H1 (cell line): ENCODE measurements around the gene DMC1. TPM values are rescaled to one million over a fixed set of nuclear protein-coding genes. Genes with fewer than 3 reads are reported as not detected.
A peak's percentile ranks its signal among the peaks of the same experiment; 100 is the strongest.

Experiments
- CTCF ChIA-PET: fragments of 300-600 bp; sonication (Branson Sonifier 250); formaldehyde crosslinking; loops from one replicate; lab custom pipeline; 2021; ENCODE audit not compliant: partially characterized antibody; lab: Charles Lee
- POLR2A ChIA-PET: fragments of 300-600 bp; sonication (Branson Sonifier 250); formaldehyde crosslinking; loops from one replicate; lab custom pipeline; 2021; ENCODE audit warnings: inconsistent platforms; ENCODE audit not compliant: partially characterized antibody; lab: Charles Lee
- DNase-seq, 2 experiments: peaks; one replicate each; pipeline versions ENCODE4 v3.0.0 to v3.0.0-alpha.2; 2010 to 2022; ENCODE audit warnings: low spot score in 2 of 2, low read depth in 1 of 2, mixed read lengths in 1 of 2
- FAIRE-seq: peaks from 2 replicates; lab custom pipeline; 2011; peaks lifted over from hg19 to GRCh38; lab: Jason Lieb, UNC
- H2AFZ ChIP-seq: 2 replicates; pipeline ENCODE4 v1.8.1; 2012; ENCODE audit warnings: low read length, inconsistent platforms
- H2AK5ac ChIP-seq: 2 replicates; pipeline ENCODE4 v1.6.1; 2013; ENCODE audit warnings: low read depth, low read length
- H2BK120ac ChIP-seq: replicated peaks from 2 replicates; pipeline ENCODE3; 2013; ENCODE audit warnings: low read depth, low read length, inconsistent platforms
- H2BK12ac ChIP-seq: 2 replicates; pipeline ENCODE4 v1.6.1; 2013; ENCODE audit warnings: low read depth, low read length
- H2BK15ac ChIP-seq: 2 replicates; pipeline ENCODE4 v1.6.1; 2013; ENCODE audit warnings: low read length
- H2BK20ac ChIP-seq: 2 replicates; pipeline ENCODE4 v1.6.1; 2013; ENCODE audit warnings: low read length
- H2BK5ac ChIP-seq: 2 replicates; pipeline ENCODE4 v1.6.1; 2013; ENCODE audit warnings: low read depth, low read length
- H3K14ac ChIP-seq: 2 replicates; pipeline ENCODE4 v1.6.1; 2013; ENCODE audit warnings: inconsistent platforms; ENCODE audit not compliant: insufficient read length
- H3K18ac ChIP-seq: 2 replicates; pipeline ENCODE4 v1.6.1; 2013; ENCODE audit warnings: low read length; ENCODE audit errors: extremely low read depth
- H3K23ac ChIP-seq: 2 replicates; pipeline ENCODE4 v1.6.1; 2013; ENCODE audit warnings: inconsistent platforms; ENCODE audit not compliant: insufficient read length
- H3K23me2 ChIP-seq: 2 replicates; pipeline ENCODE4 v1.6.1; 2013; ENCODE audit warnings: low read depth, low read length
- H3K27ac ChIP-seq: 2 replicates; pipeline ENCODE4 v1.6.1; 2011; ENCODE audit warnings: low read depth, low read length, inconsistent platforms
- H3K27me3 ChIP-seq, 4 experiments: replicated peaks in 1 of 4; 1 replicate in 1 of 4; 2 replicates in 3 of 4; pipeline versions ENCODE4 v1.6.1 to v1.8.1; 2011 to 2013; ENCODE audit warnings: low read length in 3 of 4, mild to moderate bottlenecking in 3 of 4, inconsistent platforms in 2 of 4, mixed read lengths in 2 of 4, moderate library complexity in 1 of 4; ENCODE audit not compliant: control insufficient read depth in 3 of 4, insufficient read depth in 3 of 4; ENCODE audit errors: extremely low read depth in 1 of 4
- H3K36me3 ChIP-seq, 4 experiments: 2 replicates each; pipeline versions ENCODE4 v1.6.1 to v1.8.1; 2011 to 2013; ENCODE audit warnings: mild to moderate bottlenecking in 4 of 4, low read length in 3 of 4, moderate library complexity in 2 of 4, control low read depth in 1 of 4, inconsistent platforms in 1 of 4; ENCODE audit not compliant: insufficient read depth in 4 of 4, control insufficient read depth in 2 of 4
- H3K4ac ChIP-seq: replicated peaks from 2 replicates; pipeline ENCODE3; 2013; ENCODE audit warnings: low read length, low read depth, mixed read lengths, inconsistent platforms; ENCODE audit not compliant: insufficient read length
- H3K4me1 ChIP-seq, 4 experiments: replicated peaks in 1 of 4; 1 replicate in 1 of 4; 2 replicates in 3 of 4; pipeline versions ENCODE4 v1.6.1 to v1.8.1; 2011 to 2013; ENCODE audit warnings: low read length in 3 of 4, inconsistent platforms in 2 of 4, mixed read lengths in 1 of 4; ENCODE audit not compliant: insufficient read depth in 4 of 4, control insufficient read depth in 3 of 4
- H3K4me2 ChIP-seq, 2 experiments: 2 replicates each; pipeline versions ENCODE4 v1.6.1 to v1.8.1; 2011 to 2013; ENCODE audit warnings: low read depth in 2 of 2, low read length in 2 of 2, control low read depth in 1 of 2, inconsistent platforms in 1 of 2, mild to moderate bottlenecking in 1 of 2; ENCODE audit not compliant: insufficient read depth in 1 of 2
- H3K4me3 ChIP-seq, 4 experiments: fragments of 200-600, 300-600 bp in 1 of 4; sonication (generic), shearing (Covaris generic), sonication (Bioruptor Twin) in 1 of 4; 2 replicates each; pipeline versions ENCODE4 v1.5.1 to v1.8.1; 2011 to 2016; ENCODE audit warnings: low read length in 4 of 4, low read depth in 3 of 4, control low read depth in 2 of 4, inconsistent platforms in 2 of 4, mild to moderate bottlenecking in 2 of 4, mixed read lengths in 1 of 4, moderate library complexity in 1 of 4; ENCODE audit not compliant: insufficient read depth in 2 of 4; ENCODE audit errors: extremely low read depth in 1 of 4
- H3K56ac ChIP-seq: replicated peaks from 2 replicates; pipeline ENCODE3; 2013; ENCODE audit warnings: low read depth, mild to moderate bottlenecking, mixed read lengths, low read length, inconsistent platforms; ENCODE audit not compliant: insufficient read length
- H3K79me1 ChIP-seq: 2 replicates; pipeline ENCODE4 v1.6.1; 2013; ENCODE audit warnings: low read depth, low read length, control low read depth
- H3K79me2 ChIP-seq, 2 experiments: 2 replicates each; pipeline versions ENCODE4 v1.6.1 to v1.8.1; 2012 to 2013; ENCODE audit warnings: low read length in 2 of 2, mild to moderate bottlenecking in 2 of 2, inconsistent platforms in 1 of 2; ENCODE audit not compliant: insufficient read depth in 2 of 2, control insufficient read depth in 1 of 2
- H3K9ac ChIP-seq, 4 experiments: replicated peaks in 1 of 4; 1 replicate in 1 of 4; 2 replicates in 3 of 4; pipeline versions ENCODE4 v1.6.1 to v1.8.1; 2011 to 2013; ENCODE audit warnings: low read depth in 3 of 4, low read length in 3 of 4, control low read depth in 2 of 4, mild to moderate bottlenecking in 2 of 4, moderate library complexity in 2 of 4, inconsistent platforms in 1 of 4; ENCODE audit errors: extremely low read depth in 1 of 4
- H3K9me3 ChIP-seq, 2 experiments: 2 replicates each; pipeline versions ENCODE4 v1.6.1 to v1.8.1; 2012 to 2013; ENCODE audit warnings: mild to moderate bottlenecking in 2 of 2, moderate library complexity in 2 of 2, control low read depth in 1 of 2, inconsistent platforms in 1 of 2, low read depth in 1 of 2, low read length in 1 of 2, mixed read lengths in 1 of 2; ENCODE audit not compliant: insufficient read depth in 2 of 2
- H4K20me1 ChIP-seq, 2 experiments: replicated peaks in 1 of 2; 2 replicates each; pipeline versions ENCODE3 to v1.8.1; 2011 to 2013; ENCODE audit warnings: inconsistent platforms in 2 of 2, low read length in 2 of 2, mild to moderate bottlenecking in 1 of 2; ENCODE audit not compliant: insufficient read depth in 2 of 2, control insufficient read depth in 1 of 2
- H4K5ac ChIP-seq: 2 replicates; pipeline ENCODE4 v1.6.1; 2013; ENCODE audit warnings: low read length, low read depth, mixed read lengths, inconsistent platforms; ENCODE audit not compliant: insufficient read length
- H4K8ac ChIP-seq: 2 replicates; pipeline ENCODE4 v1.8.0; 2013; ENCODE audit warnings: mild to moderate bottlenecking, moderate library complexity, low read length, inconsistent platforms; ENCODE audit not compliant: insufficient read depth; ENCODE audit errors: extremely low read depth
- H4K91ac ChIP-seq: replicated peaks from 2 replicates; pipeline ENCODE3; 2013; ENCODE audit warnings: low read length, mixed read lengths, inconsistent platforms; ENCODE audit not compliant: insufficient read length
- NANOG ChIP-seq: IDR thresholded peaks from 2 replicates; pipeline ENCODE4 v1.6.1; 2011; ENCODE audit warnings: low read length, low read depth, mild to moderate bottlenecking, inconsistent platforms; ENCODE audit not compliant: insufficient read depth, poor library complexity, severe bottlenecking
- POLR2A ChIP-seq, 2 experiments: IDR thresholded peaks; 1 replicate in 1 of 2; 2 replicates in 1 of 2; pipeline ENCODE4 v1.6.1; 2011; ENCODE audit warnings: low read depth in 2 of 2, low read length in 2 of 2, mild to moderate bottlenecking in 2 of 2; ENCODE audit errors: control extremely low read depth in 1 of 2
- WGBS, 2 experiments: shearing (Covaris generic) in 1 of 2; methylation state at CpG; one replicate each; pipeline versions ENCODE4 v1.1.6 to v1.1.7; 2013 to 2015; ENCODE audit warnings: low lambda C conversion rate in 2 of 2, mixed read lengths in 2 of 2, inconsistent platforms in 1 of 2, low coverage in 1 of 2, missing lambda C conversion rate in 1 of 2; ENCODE audit not compliant: insufficient replicate concordance in 2 of 2, insufficient coverage in 1 of 2, insufficient read length in 1 of 2; ENCODE audit errors: extremely low coverage in 1 of 2, missing lambda C conversion rate in 1 of 2; 5-methylcytosine and 5-hydroxymethylcytosine counted together
- polyA plus RNA-seq, 7 experiments: library from polyadenylated mRNA; depleted of rRNA in 3 of 7; stranded (reverse) in 5 of 7; unstranded in 2 of 7; fragments of >200 nt in 5 of 7; fragments of 200-250 nt in 2 of 7; gene quantifications; 1 replicate in 5 of 7; 2 replicates in 1 of 7; 4 replicates in 1 of 7; pipeline versions ENCODE4 v1.2.1 to v1.2.3, GENCODE V29; 2011 to 2013; ENCODE audit warnings: missing spikeins in 2 of 7, mixed read lengths in 2 of 7
- total RNA-seq: library from RNA; stranded (reverse); fragmentation: NEBNext Ultra II Directional; extraction: Animal tissue kit (Norgen Biotek cat#: 25700); gene quantifications from 2 replicates; pipeline ENCODE4 v1.2.1, GENCODE V29; 2021

The DMC1 gene
- total and polyA plus RNA-seq, 2 of the 8 experiments (the other 6 are each of a cell fraction or from before 2014, with no cell fraction given): 3.8 to 7.2 TPM

GRCh38 chr22:38479096-38479837 is 90.7 kb downstream of the DMC1 start:
- H3K36me3 ChIP-seq: peaks cover 20 to 37% (median 31%) of the 10 kb centered on the region in 4 experiments
- H2BK15ac ChIP-seq: no peak overlapping the region
- H3K4ac ChIP-seq: no peak overlapping the region
- H2BK20ac ChIP-seq: no peak overlapping the region
- H3K4me2 ChIP-seq: no peak overlapping the region
- WGBS, 2 experiments: 74% methylated on average over 7 of the region's 7 CpGs; no CpG with 5 or more reads in 1 of the 2 experiments
- no peaks in the 10 kb centered on the region for H3K79me2 ChIP-seq
- no peak overlapping the region for H4K8ac ChIP-seq
- H2BK120ac ChIP-seq: no peak overlapping the region
- POLR2A ChIA-PET: interaction anchor here (1.0 to 40.8 kb wide), 11 partner anchors 4 to 92 kb away, joined by 3 to 1102 read pairs (median 11); partner anchors contain the start of genes DMC1 and KDELR3
- no peaks in the 10 kb centered on the region for H3K9me3 ChIP-seq
- CTCF ChIA-PET: interaction anchor here (0.7 to 3.0 kb wide), 8 partner anchors 11 to 93 kb away, joined by 3 to 11 read pairs (median 4); partner anchors contain the start of gene KDELR3
- H4K91ac ChIP-seq: no peak overlapping the region
- H3K27me3 ChIP-seq: no peaks in the 10 kb centered on the region
- no peaks in the 10 kb centered on the region; a peak in 1 of 7 replicates for H3K4me1 ChIP-seq
- FAIRE-seq (no peak), DNase-seq (no peak)
- H3K18ac ChIP-seq: no peak overlapping the region
- H4K20me1 ChIP-seq: peaks cover 0 to 1% of the 10 kb centered on the region in 2 experiments
- H3K56ac ChIP-seq: no peak overlapping the region
- H3K23me2 ChIP-seq: no peaks in the 10 kb centered on the region
- H3K27ac ChIP-seq: no peak overlapping the region
- H2BK12ac ChIP-seq: no peak overlapping the region
- no peak overlapping the region for H3K23ac ChIP-seq
- no peak overlapping the region for H4K5ac ChIP-seq
- H2AK5ac ChIP-seq: no peak overlapping the region
- H2BK5ac ChIP-seq: no peak overlapping the region
- TF ChIP-seq NANOG: no peak
- TF ChIP-seq POLR2A (IDR thresholded peaks at IDR 0.05; ENCODE audit: control extremely low read depth in 1 of 2, low read depth in 2 of 2, low read length in 2 of 2): peak in 1 of 2 experiments; percentile 36; a peak in 1 of 3 replicates
- no peak overlapping the region for H3K14ac ChIP-seq
- no peaks in the 10 kb centered on the region for H3K79me1 ChIP-seq
- H3K9ac ChIP-seq: no peak overlapping the region
- no peak overlapping the region for H2AFZ ChIP-seq
- H3K4me3 ChIP-seq: no peak overlapping the region
